ENCODE measurements around the gene SETD7.

SETD7 gene

GRCh38 chr4:139501927-139502899, 53.8 kb downstream of the SETD7 start:
- Histone ChIP-seq H3K9me3 (ENCODE audit: insufficient read depth, low read depth, low read length) (no peaks in the 10 kb centered on the region), H3K9me2 (replicated peaks; ENCODE audit: low read depth, low read length) (no peaks in the 10 kb centered on the region), H3K4me1 (ENCODE audit: insufficient read depth, low read length, poor library complexity, severe bottlenecking) (peaks cover 13% of the 10 kb centered on the region), H3K9ac (ENCODE audit: low read depth, low read length, poor library complexity, severe bottlenecking) (no peak overlapping the region), H3K4me3 (ENCODE audit: low read length, poor library complexity, severe bottlenecking) (no peak overlapping the region), H3K36me3 (ENCODE audit: insufficient read depth, low read length) (no peaks in the 10 kb centered on the region; the same call in 1 of the 2 replicates), H3K4me2 (ENCODE audit: low read depth, low read length, poor library complexity, severe bottlenecking) (no peak overlapping the region), H3F3A (ENCODE audit: low read depth) (no peaks in the 10 kb centered on the region), H4K20me1 (ENCODE audit: insufficient read depth, low read length, poor library complexity, severe bottlenecking) (no peaks in the 10 kb centered on the region), H3K79me2 (ENCODE audit: insufficient read depth, low read length) (no peaks in the 10 kb centered on the region), H3K27me3 (ENCODE audit: insufficient read depth, low read length, poor library complexity, severe bottlenecking) (no peaks in the 10 kb centered on the region), H2AFZ (ENCODE audit: low read length) (no peak overlapping the region)
- TF ChIP-seq CTCF (conservative IDR thresholded peaks at IDR 0.05; ENCODE audit: low read length) (no peak), EZH2phosphoT487 (IDR thresholded peaks at IDR 0.05; ENCODE audit: borderline replicate concordance) (no peak)

GRCh38 chr4:139501527-139501926, 54.5 kb downstream of the SETD7 start:
- TF ChIP-seq CTCF (conservative IDR thresholded peaks at IDR 0.05; ENCODE audit: low read length) (no peak), EZH2phosphoT487 (IDR thresholded peaks at IDR 0.05; ENCODE audit: borderline replicate concordance) (no peak)

GRCh38 chr4:139501117-139501516, 54.9 kb downstream of the SETD7 start:
- Histone ChIP-seq H3K4me3 (ENCODE audit: low read length, poor library complexity, severe bottlenecking) (no peak overlapping the region), H4K20me1 (ENCODE audit: insufficient read depth, low read length, poor library complexity, severe bottlenecking) (no peaks in the 10 kb centered on the region), H3F3A (ENCODE audit: low read depth) (no peaks in the 10 kb centered on the region), H3K9me2 (replicated peaks; ENCODE audit: low read depth, low read length) (no peaks in the 10 kb centered on the region), H3K36me3 (ENCODE audit: insufficient read depth, low read length) (no peaks in the 10 kb centered on the region), H3K9ac (ENCODE audit: low read depth, low read length, poor library complexity, severe bottlenecking) (no peak overlapping the region), H3K4me1 (ENCODE audit: insufficient read depth, low read length, poor library complexity, severe bottlenecking) (peaks cover 13% of the 10 kb centered on the region), H3K4me2 (ENCODE audit: low read depth, low read length, poor library complexity, severe bottlenecking) (no peak overlapping the region), H2AFZ (ENCODE audit: low read length) (no peak overlapping the region), H3K9me3 (ENCODE audit: insufficient read depth, low read depth, low read length) (no peaks in the 10 kb centered on the region), H3K79me2 (ENCODE audit: insufficient read depth, low read length) (no peaks in the 10 kb centered on the region), H3K27me3 (ENCODE audit: insufficient read depth, low read length, poor library complexity, severe bottlenecking) (no peaks in the 10 kb centered on the region)
- TF ChIP-seq EZH2phosphoT487 (IDR thresholded peaks at IDR 0.05; ENCODE audit: borderline replicate concordance) (no peak), CTCF (conservative IDR thresholded peaks at IDR 0.05; ENCODE audit: low read length) (no peak)

More at GRCh38 chr4:139501527-139501926, 54.5 kb downstream of the SETD7 start:
- Histone ChIP-seq H3K9me3 (ENCODE audit: insufficient read depth, low read depth, low read length) (no peaks in the 10 kb centered on the region), H3K4me2 (ENCODE audit: low read depth, low read length, poor library complexity, severe bottlenecking) (no peak overlapping the region), H3K9me2 (replicated peaks; ENCODE audit: low read depth, low read length) (no peaks in the 10 kb centered on the region), H3K27me3 (ENCODE audit: insufficient read depth, low read length, poor library complexity, severe bottlenecking) (no peaks in the 10 kb centered on the region), H3K9ac (ENCODE audit: low read depth, low read length, poor library complexity, severe bottlenecking) (no peak overlapping the region), H3F3A (ENCODE audit: low read depth) (no peaks in the 10 kb centered on the region), H3K4me1 (ENCODE audit: insufficient read depth, low read length, poor library complexity, severe bottlenecking) (peaks cover 13% of the 10 kb centered on the region), H3K79me2 (ENCODE audit: insufficient read depth, low read length) (no peaks in the 10 kb centered on the region), H4K20me1 (ENCODE audit: insufficient read depth, low read length, poor library complexity, severe bottlenecking) (no peaks in the 10 kb centered on the region), H3K4me3 (ENCODE audit: low read length, poor library complexity, severe bottlenecking) (no peak overlapping the region), H3K36me3 (ENCODE audit: insufficient read depth, low read length) (no peaks in the 10 kb centered on the region; the same call in 1 of the 2 replicates), H2AFZ (ENCODE audit: low read length) (no peak overlapping the region)
